Measurements from ENCODE around the gene HIGD1B.

HIGD1B gene

GRCh38 chr17:44840274-44840673 lies 7.4 kb upstream of the HIGD1B start:
- DNase-seq = no peak

DNA sequence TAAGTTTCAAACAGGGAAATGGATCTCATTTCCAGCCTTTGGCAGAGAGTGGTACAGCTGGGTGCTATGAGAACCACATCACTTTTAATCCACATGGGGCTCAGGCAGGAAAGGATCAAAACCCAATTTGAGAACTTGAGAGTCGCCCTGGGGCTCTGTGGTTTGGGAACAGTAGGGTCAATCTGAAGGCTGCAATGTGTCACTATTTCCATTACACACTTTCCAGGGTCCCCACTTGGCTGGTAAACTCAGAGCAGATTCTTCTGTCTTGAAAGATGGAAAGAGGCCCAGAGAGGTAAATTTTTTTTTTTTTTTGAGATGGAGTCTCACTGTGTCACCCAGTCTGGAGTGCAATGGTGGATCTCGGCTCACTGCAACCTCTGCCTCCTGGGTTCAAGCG lies 6.7 kb upstream of the HIGD1B start:
- no peak for DNase-seq

- DNase-seq = no peak
Measured at GRCh38 chr17:44842748-44843147, 4.9 kb upstream of the HIGD1B start.

DNA sequence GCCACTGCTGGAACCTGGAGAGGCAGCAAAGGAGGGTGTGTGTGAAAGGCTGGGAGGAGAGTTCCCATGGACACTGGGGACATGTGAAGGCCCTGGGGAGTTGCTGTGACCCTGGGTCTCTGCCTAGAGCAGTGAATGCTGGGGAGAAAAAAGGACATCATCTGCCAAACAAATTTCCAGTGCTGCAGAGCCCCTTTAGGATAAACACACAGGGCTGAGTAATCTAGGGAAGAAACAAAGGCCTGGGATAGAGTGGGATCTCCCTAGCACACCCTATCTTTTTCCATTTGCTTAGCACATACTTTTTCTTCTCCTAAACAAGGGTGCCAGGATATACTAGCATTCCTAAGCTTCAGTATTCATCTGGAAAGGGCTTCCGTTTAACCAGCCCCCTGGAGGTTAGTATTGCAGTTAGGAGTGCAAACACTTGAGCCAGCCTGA lies 3.3 kb upstream of the HIGD1B start:
- no peak for DNase-seq

GRCh38 chr17:44846206-44846605 lies 1.5 kb upstream of the HIGD1B start:
- DNase-seq = no peak

DNA sequence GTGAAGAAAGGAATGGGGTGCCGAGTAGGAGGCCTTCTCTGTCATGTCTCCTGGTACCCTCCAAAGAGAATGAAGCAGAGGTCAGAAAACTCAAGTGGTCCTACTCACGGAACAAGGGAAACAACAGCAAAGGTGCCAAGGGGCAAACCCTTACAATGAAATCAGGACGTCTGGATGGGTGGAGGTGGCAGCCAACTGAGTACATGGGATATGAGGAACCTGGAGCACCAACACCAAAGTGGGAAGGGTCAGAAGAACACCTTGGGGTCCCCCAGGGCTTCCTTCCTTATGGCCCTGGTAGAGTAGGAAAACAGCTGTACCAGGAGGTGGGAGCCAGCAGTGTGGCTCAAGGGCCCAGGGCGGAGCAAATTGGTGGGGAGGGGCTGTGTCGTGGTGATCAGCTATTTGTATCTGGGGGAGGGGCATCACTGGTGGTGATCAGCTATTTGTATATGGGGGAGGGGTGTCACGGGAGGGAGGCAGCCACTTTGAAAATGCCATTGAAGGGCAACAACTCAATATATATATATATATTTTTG lies 643 bp downstream of the HIGD1B start:
- no peak for DNase-seq

DNA sequence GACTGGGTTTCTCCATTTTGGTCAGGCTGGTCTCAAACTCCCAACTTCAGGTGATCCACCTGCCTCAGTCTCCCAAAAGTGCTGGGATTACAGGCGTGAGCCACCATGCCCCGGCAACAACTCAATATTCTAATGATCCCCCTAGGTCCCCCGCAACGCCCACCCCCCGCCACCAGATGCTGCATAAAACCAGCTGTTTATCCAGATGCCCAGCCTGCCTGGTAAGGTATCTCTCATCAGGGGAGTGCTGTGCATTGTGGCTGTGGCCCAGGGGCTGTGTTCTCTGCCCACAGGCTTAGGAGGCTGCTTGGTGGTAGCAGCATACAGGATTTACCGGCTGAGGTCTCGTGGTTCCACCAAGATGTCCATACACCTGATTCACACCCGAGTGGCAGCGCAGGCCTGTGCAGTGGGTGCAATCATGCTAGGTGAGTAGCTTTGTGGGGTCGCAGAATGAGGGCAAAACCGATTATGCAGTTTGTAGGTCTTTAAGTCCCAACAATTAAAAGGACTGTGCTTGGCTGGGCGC lies 1.3 kb downstream of the HIGD1B start:
- no peak for DNase-seq

- no peak for DNase-seq
Measured at GRCh38 chr17:44850025-44850424, 2.3 kb downstream of the HIGD1B start.

GRCh38 chr17:44850612-44851011 lies 2.9 kb downstream of the HIGD1B start:
- DNase-seq = no peak

- no peak for DNase-seq
Measured at GRCh38 chr17:44854192-44854591, 6.5 kb downstream of the HIGD1B start.

DNA sequence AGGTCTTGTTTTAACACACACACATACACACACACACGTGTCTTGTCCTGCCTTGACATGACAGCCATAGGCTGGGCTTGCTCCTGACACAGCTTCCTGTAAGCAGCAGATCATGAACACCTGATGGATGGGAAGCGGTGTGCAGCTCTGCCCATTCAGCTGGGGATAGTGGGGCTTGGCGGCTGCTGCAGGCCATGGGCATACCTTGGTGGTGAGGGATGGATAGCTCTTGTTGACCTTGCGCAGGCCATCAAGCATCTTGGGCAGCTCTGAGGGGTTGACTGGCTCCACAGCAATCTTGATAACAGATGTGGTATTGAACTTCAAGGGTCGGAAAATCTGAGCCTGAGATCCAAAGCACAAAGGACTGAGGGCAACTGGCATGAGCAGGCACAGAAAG lies 12.0 kb downstream of the HIGD1B start:
- no peak for DNase-seq

DNA sequence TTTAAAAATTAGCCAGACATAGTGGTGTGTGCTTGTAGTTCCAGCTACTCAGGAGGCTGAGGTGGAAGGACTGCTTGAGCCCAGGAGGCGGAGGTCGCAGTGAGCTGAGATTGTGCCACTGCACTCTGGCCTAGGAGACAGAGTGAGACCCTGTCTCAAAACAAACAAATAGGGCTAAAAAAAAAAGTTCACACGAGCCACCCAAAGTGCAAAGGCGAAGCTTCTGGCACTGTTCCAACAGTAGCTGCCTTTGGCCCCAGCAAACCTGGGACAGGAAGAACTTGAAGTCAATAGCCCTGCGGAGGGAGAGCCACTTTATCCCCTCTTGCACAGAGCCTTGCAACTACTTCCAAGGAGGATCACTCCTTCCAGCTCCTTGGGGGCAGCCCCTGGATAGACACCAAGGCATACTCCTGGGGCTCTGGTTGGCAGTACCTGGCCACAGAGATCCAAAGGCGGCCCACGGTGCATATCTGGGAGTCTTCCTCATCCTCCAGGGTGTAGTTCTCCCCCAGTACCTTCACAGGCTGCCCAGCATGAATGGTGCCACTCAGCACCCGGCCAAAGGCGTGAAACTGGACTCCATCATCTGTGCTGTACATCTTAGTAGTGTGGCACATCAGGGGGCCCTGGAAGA lies 14.7 kb downstream of the HIGD1B start:
- no peak for DNase-seq

DNA sequence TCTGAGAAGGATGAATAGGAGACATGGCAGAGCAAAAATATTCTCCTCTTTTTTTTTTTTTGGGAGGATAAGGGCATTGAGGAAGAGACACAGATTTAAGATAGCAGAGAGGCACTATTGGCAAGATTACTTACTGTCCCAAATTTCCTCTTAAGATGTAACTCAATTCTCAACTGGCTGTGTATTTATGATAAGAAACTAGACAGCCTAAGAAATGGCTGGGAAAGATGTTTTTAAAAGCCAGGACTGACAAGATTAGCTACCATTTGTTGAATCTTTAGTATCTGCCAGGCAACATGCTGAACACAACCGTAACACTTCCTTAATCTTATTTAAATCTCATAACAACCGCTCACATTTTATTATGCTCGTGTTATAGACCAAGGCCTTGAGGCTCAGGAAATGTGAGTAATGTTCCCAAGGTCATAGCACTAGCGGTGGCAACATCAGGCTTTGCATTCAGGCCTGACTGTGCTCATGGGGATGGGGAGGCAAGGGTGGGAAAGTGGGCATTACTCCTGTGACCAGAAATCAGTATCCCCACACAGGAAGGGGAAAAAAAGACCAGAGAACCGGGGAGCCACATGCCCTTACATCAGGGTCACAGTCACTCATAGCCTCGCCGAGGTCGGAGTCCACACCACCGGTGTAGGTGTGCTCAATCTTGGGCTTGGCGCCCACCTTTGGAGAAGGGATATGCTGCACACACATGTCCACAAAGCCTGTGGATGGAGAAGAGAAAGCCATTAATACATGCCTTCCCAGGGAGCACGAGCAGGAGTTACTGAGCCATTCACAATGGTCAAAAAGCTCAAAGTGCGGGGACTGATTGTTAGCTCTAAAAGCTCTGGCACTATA lies 15.6 kb downstream of the HIGD1B start:
- DNase-seq = no peak

DNA sequence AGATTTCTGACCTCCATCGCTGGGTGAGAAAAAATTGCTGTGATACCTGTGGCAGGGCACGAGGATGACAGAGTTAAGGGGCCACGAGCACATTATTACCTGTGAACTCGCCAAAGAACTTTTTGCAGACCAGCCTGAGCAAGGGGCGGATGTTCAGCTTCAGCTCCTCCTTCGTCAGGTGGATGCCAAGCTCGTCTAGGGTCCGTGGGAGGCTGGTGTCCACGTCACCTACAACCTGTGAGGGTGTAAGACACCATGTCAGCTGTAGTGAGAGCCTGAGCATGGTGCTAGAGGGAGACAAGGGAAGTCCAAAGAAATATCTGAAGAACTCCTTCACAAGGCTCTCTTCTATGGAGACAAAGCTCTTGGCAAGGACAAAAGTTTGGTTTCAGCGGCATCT lies 17.1 kb downstream of the HIGD1B start:
- no peak for DNase-seq

DNA sequence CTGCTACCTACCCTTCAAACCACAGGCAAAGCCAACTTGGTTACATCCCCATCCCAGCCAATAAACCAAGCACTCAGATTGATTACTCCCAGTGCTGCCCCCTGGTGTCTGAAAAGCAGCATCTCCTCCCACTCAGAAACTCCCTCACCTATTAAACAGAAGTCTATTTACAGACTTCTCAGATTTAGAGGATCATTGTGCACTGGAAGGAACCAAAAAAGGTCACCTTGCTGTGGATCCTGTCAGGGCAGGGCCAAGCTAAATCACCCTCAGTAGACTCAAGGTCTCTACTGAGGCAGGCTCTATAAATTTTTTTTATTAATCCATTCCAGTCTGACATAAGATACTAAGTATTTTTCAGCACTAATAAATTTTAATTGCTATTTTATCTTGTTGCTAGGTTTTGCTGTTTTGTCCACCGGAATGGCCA lies 17.6 kb downstream of the HIGD1B start:
- DNase-seq = peak; percentile 62

GRCh38 chr17:44865931-44866330 lies 18.2 kb downstream of the HIGD1B start:
- no peak for DNase-seq

GRCh38 chr17:44867841-44868240 lies 20.2 kb downstream of the HIGD1B start:
- DNase-seq = no peak

DNA sequence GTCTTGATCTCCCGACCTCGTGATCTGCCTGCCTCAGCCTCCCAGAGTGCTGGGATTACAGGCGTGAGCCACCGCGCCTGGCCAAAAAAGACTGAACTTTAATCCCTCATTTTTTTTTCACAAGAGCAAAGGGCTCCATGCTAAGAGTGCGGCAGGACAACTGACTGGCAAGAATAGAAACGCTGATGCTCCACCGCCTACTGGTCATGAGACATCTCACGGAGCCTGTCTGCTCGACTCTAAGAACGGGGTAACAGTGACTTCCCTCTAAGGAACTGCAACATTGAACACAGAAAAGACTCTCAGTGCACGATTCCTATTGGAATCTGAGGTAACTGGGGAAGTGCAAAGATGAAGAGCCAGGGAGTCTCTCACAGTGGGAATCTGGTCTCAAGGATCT lies 23.9 kb downstream of the HIGD1B start:
- DNase-seq = no peak

DNA sequence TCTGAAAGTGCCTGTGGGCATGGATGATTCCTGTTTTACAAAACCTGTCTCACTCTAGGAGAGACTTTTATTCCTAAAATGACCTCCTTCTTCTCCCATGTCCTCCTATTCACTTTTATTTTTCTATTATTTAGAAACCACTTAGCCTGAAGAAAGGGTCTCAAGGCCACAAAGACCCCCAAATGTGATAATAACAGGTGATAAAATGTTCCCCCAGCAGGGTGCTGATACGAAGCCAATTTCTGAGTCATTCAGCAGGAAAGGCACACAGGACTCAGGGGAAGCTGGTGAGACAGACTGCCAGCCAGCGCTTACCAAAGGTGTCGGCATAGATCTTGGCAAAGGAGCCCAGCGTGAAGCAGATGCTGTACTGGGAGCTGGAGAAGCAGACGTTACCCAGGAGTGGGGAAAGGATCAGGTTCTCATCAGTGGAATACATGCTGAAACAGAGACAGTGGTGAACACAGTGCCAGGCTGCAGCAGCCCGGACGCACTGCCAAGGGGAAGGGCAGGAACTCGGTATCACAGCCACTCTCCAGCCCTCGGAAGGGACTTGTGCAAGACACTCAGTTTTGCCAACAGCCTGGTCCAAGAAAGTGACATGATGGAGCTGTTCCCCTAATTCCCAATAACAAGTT lies 24.6 kb downstream of the HIGD1B start:
- no peak for DNase-seq

DNA sequence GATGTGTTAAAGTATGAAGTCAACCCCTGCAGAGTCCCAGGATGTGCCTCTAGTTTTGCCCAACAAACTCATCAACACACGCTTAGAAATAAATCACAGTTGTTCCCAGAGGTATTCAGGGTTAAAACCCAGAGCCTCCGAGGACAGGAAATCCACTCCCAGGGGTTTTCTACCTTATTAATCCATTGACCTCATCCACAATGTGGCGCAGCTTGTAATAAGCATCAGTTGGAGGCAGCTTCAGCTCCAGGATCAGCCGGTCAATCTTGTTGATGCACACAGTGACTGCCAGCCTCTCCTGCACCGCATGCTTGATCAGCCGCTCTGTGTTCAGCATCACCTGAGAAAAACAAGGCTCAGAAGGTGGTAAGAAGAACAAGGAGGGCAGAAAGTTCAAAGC lies 28.1 kb downstream of the HIGD1B start:
- DNase-seq = no peak

- DNase-seq = no peak
Measured at GRCh38 chr17:44877121-44877520, 29.4 kb downstream of the HIGD1B start.

DNA sequence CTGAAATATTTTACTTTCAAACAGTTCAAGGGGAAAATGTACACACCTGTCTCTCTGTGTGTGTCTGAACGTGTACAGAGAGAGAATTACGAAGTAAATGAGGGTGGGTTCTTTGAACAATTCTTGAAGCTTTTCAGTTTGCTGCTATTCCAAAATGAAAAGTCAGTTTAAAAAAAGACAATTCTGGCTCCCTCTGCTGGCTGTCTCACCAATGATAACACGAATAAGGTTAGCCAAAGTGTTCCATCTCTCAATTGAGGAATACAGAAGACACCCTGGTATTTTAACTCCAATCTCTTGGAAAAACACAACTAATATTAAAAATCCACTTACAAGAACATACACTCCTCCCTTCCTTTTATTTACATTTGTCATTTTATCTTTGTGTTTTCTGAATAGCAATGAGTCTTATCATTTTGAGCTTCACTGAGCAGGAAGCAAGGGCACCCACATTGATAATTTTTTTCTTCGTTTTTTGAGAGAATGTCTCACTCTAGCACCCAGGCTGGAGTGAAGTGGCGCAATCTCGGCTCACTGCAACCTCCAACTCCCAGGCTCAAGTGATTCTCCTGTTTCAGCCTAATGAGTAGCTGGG lies 31.0 kb downstream of the HIGD1B start:
- DNase-seq = peak; percentile 22

DNA sequence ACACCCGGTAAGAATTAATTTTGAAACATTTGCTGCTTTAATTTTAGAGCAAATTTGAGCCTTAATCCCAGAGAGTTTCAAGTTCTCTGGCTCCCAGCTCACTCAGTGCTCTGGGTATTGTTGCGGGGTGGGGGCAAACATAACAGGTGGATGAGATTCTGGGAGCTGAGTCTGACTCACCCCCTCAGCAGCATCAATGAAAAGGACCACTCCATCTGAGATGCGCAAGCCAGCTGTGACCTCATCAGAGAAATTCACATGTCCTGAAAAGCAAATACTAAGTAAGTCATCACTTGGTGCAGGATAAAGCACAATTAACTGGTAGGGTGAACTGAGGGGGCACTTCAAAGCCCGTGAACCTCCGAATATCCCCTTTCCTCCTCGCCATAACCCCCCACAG lies 31.7 kb downstream of the HIGD1B start:
- no peak for DNase-seq

Measured in kidney glomerular epithelial cell (primary cell).